ENCODE measurements around the gene SLC6A13.

SLC6A13 gene

DNA sequence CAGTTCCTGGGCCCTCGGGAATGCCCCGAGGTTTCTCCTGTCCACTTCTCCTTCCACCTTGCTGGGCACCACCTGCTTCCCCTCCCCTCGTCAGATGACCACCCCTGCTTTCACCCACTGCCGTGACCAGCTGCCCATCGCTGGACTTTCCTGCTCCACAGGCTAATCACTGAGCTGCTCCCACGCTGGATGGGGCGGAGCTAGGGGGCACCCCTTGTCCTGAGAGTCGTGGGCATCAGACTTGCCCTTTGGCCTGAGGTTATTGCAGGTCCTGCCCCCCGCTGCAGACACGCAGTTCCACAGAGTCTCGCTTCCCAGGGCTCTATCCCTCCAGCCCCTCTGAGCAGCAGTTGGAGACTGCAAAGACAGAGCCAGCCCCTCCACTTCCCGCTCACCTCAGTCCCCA lies 49.1 kb downstream of the SLC6A13 start:
- no peak for DNase-seq
- Histone ChIP-seq H3K27me3 (ENCODE audit: insufficient read depth, low read depth, severe bottlenecking) (no peaks in the 10 kb centered on the region), H3K36me3 (no peaks in the 10 kb centered on the region), H3K9me3 (ENCODE audit: severe bottlenecking) (no peaks in the 10 kb centered on the region), H3K27ac (no peak overlapping the region), H3K4me3 (ENCODE audit: low read depth, low read length) (no peak overlapping the region)
- TF ChIP-seq CTCF (IDR thresholded peaks at IDR 0.05; ENCODE audit: low read depth, low read length) = no peak

- no peaks in the 10 kb centered on the region for H3K9me3 ChIP-seq (ENCODE audit: severe bottlenecking)
- H3K27ac ChIP-seq = no peak overlapping the region
- TF ChIP-seq CTCF (IDR thresholded peaks at IDR 0.05; ENCODE audit: low read depth, low read length) = no peak
- H3K36me3 ChIP-seq = no peaks in the 10 kb centered on the region
- no peak for DNase-seq
- H3K4me3 ChIP-seq (ENCODE audit: low read depth, low read length) = no peak overlapping the region
- no peaks in the 10 kb centered on the region for H3K27me3 ChIP-seq (ENCODE audit: insufficient read depth, low read depth, severe bottlenecking)
These were observed 49.7 kb downstream of the SLC6A13 start for GRCh38 chr12:212715-213526.

- no peaks in the 10 kb centered on the region for H3K36me3 ChIP-seq
- H3K27ac ChIP-seq = no peak overlapping the region
- no peaks in the 10 kb centered on the region for H3K9me3 ChIP-seq (ENCODE audit: severe bottlenecking)
- TF ChIP-seq CTCF (IDR thresholded peaks at IDR 0.05; ENCODE audit: low read depth, low read length) = no peak
- no peak for DNase-seq
- H3K4me3 ChIP-seq (ENCODE audit: low read depth, low read length) = no peak overlapping the region
- H3K27me3 ChIP-seq (ENCODE audit: insufficient read depth, low read depth, severe bottlenecking) = no peaks in the 10 kb centered on the region
These were observed 50.3 kb downstream of the SLC6A13 start for GRCh38 chr12:212415-212714.

- TF ChIP-seq CTCF (IDR thresholded peaks at IDR 0.05; ENCODE audit: low read depth, low read length) = no peak
- no peaks in the 10 kb centered on the region for H3K9me3 ChIP-seq (ENCODE audit: severe bottlenecking)
- H3K36me3 ChIP-seq = no peaks in the 10 kb centered on the region
- no peak overlapping the region for H3K27ac ChIP-seq
- no peak for DNase-seq
- no peak overlapping the region for H3K4me3 ChIP-seq (ENCODE audit: low read depth, low read length)
- H3K27me3 ChIP-seq (ENCODE audit: insufficient read depth, low read depth, severe bottlenecking) = no peaks in the 10 kb centered on the region
These were observed 50.8 kb downstream of the SLC6A13 start for GRCh38 chr12:211639-212414.

- Histone ChIP-seq H3K27ac (no peak overlapping the region), H3K36me3 (no peaks in the 10 kb centered on the region), H3K9me3 (ENCODE audit: severe bottlenecking) (no peaks in the 10 kb centered on the region), H3K27me3 (ENCODE audit: insufficient read depth, low read depth, severe bottlenecking) (no peaks in the 10 kb centered on the region), H3K4me3 (ENCODE audit: low read depth, low read length) (no peak overlapping the region)
- DNase-seq = no peak
- TF ChIP-seq CTCF (IDR thresholded peaks at IDR 0.05; ENCODE audit: low read depth, low read length) = no peak
These were observed 51.5 kb downstream of the SLC6A13 start for GRCh38 chr12:211142-211465.

All from WERI-Rb-1 (cell line).